Uterus (tissue), 4 donors: ENCODE results near the gene CMTM7. TPM values are rescaled to one million over a fixed set of nuclear protein-coding genes. Genes with fewer than 3 reads are reported as not detected.

Experiments
- DNase-seq, 2 donors: peaks; one replicate each; pipeline ENCODE4 v3.0.0-alpha.2; 2019 to 2020
- H3K27ac ChIP-seq, 2 donors: fragments of 200-600 bp; sonication (generic); 1 replicate in 1 of 2; 2 replicates in 1 of 2; pipeline ENCODE4 v1.5.1; 2016 to 2018
- H3K27me3 ChIP-seq, 2 donors: fragments of 200-600 bp; sonication (generic); one replicate each; pipeline ENCODE4 v1.5.1; 2018 to 2019; ENCODE audit warnings: control low read depth in 1 of 2
- H3K36me3 ChIP-seq, 2 donors: fragments of 200-600 bp; sonication (generic); one replicate each; pipeline ENCODE4 v1.5.1; 2019; ENCODE audit warnings: control low read depth in 1 of 2
- H3K4me1 ChIP-seq, 2 donors: fragments of 200-600 bp; sonication (generic); one replicate each; pipeline ENCODE4 v1.5.1; 2018 to 2019; ENCODE audit warnings: control low read depth in 1 of 2
- H3K4me3 ChIP-seq, 2 donors: fragments of 200-600 bp; sonication (generic); 1 replicate in 1 of 2; 2 replicates in 1 of 2; pipeline ENCODE4 v1.5.1; 2018 to 2019; ENCODE audit warnings: mild to moderate bottlenecking in 1 of 2
- H3K9me3 ChIP-seq, 2 donors: fragments of 200-600 bp; sonication (generic); one replicate each; pipeline ENCODE4 v1.5.1; 2019; ENCODE audit warnings: control low read depth in 1 of 2
- CTCF ChIP-seq, 4 experiments: fragments of 200-600 bp in 2 of 4; fragments of 450-650 bp in 2 of 4; sonication (generic) in 2 of 4; IDR thresholded peaks; one replicate each; pipeline ENCODE4 v1.5.1; 2016 to 2019; ENCODE audit warnings: antibody characterized with exemption in 4 of 4, mild to moderate bottlenecking in 2 of 4, moderate library complexity in 1 of 4
- POLR2A ChIP-seq, 2 donors: fragments of 450-650 bp; IDR thresholded peaks; one replicate each; pipeline ENCODE4 v1.6.1; 2016; ENCODE audit warnings: antibody characterized with exemption in 2 of 2, mild to moderate bottlenecking in 1 of 2, moderate library complexity in 1 of 2
- intact Hi-C: fragments of 100-400 bp; cut with DNase I; formaldehyde crosslinking; loops from one replicate; pipeline ENCODE4 v1.15.1; 2023; ENCODE audit warnings: low total_unique reads
- total RNA-seq, 4 donors: library from RNA; depleted of rRNA in 3 of 4; stranded (reverse); fragments of >200 nt in 3 of 4; gene quantifications; one replicate each; pipeline versions ENCODE4 v1.1.0 to v1.2.4, GENCODE V29; 2014 to 2023
- donor health status: DM: yes; HTN: yes; CAD: no.

CMTM7 gene
- total RNA-seq, 4 donors from 2014 or later, result 0.26 to 25.2 (median 13.3) TPM

- intact Hi-C loops, result no loop called here
- DNase-seq, result no peak
- TF ChIP-seq CTCF (IDR thresholded peaks at IDR 0.05), result no peak
- no peak for TF ChIP-seq POLR2A (IDR thresholded peaks at IDR 0.05)
- no peak overlapping the region for H3K27ac ChIP-seq
- no peak overlapping the region for H3K4me3 ChIP-seq
- H3K4me1 ChIP-seq, result no peaks in the 10 kb centered on the region
- H3K36me3 ChIP-seq, result no peaks in the 10 kb centered on the region
- no peaks in the 10 kb centered on the region for H3K9me3 ChIP-seq
- H3K27me3 ChIP-seq, result no peaks in the 10 kb centered on the region
Measured at GRCh38 chr3:32367442-32367841, 24.2 kb upstream of the CMTM7 start.

- DNase-seq, result no peak
- intact Hi-C loops, result no loop called here
- no peak for TF ChIP-seq CTCF (IDR thresholded peaks at IDR 0.05)
- TF ChIP-seq POLR2A (IDR thresholded peaks at IDR 0.05), result no peak
- H3K36me3 ChIP-seq, result no peaks in the 10 kb centered on the region
- no peaks in the 10 kb centered on the region for H3K9me3 ChIP-seq
- no peak overlapping the region for H3K4me3 ChIP-seq
- H3K27me3 ChIP-seq, result no peaks in the 10 kb centered on the region
- no peak overlapping the region for H3K27ac ChIP-seq
- no peaks in the 10 kb centered on the region for H3K4me1 ChIP-seq
Measured at GRCh38 chr3:32371461-32372212, 20.0 kb upstream of the CMTM7 start.

DNA sequence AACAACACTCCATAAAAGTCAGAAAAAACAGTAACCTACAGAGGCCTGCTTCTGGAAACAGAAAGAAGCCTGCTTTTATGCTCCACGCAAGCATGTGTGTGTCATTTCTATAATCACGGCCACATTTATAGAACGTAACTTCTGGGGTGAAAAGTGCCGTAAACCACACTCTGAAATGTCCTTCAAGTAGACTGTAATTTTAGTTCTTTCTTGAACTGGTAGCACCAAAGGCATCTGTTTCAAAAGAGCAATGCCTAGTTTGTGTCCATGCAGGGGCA lies 19.5 kb upstream of the CMTM7 start:
- intact Hi-C loops, result no loop called here
- Histone ChIP-seq H3K27ac (no peak overlapping the region), H3K36me3 (no peaks in the 10 kb centered on the region), H3K4me1 (no peaks in the 10 kb centered on the region), H3K9me3 (no peaks in the 10 kb centered on the region), H3K27me3 (no peaks in the 10 kb centered on the region), H3K4me3 (no peak overlapping the region)
- TF ChIP-seq POLR2A (IDR thresholded peaks at IDR 0.05) (no peak), CTCF (IDR thresholded peaks at IDR 0.05) (no peak)
- no peak for DNase-seq

DNA sequence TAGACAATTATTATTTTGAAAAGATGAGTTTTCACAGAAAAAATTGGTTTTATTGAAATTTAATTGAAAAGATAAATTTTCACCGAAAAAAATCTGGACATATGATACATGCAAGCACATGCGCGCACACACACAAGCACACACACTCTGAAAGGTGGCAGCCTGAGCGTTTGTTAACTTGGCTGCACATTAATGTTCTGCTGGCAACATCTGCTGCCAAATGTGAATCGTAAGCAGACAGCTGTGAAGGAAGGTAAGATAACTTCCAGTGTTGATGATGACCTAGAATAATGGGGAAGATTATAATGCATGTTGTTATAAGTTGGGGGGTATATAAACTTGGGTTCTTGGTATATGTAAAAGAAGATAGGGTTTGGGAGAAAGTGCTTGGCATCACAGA lies 18.4 kb upstream of the CMTM7 start:
- no peak overlapping the region for H3K27ac ChIP-seq
- intact Hi-C loops, result no loop called here
- H3K4me1 ChIP-seq, result no peaks in the 10 kb centered on the region
- no peak for DNase-seq
- no peak overlapping the region for H3K4me3 ChIP-seq
- H3K27me3 ChIP-seq, result no peaks in the 10 kb centered on the region
- TF ChIP-seq POLR2A (IDR thresholded peaks at IDR 0.05) (no peak), CTCF (IDR thresholded peaks at IDR 0.05) (no peak)
- H3K36me3 ChIP-seq, result no peaks in the 10 kb centered on the region
- no peaks in the 10 kb centered on the region for H3K9me3 ChIP-seq

GRCh38 chr3:32373844-32374243 lies 17.8 kb upstream of the CMTM7 start:
- no peak for DNase-seq
- Histone ChIP-seq H3K4me1 (no peaks in the 10 kb centered on the region), H3K27me3 (no peaks in the 10 kb centered on the region), H3K4me3 (no peak overlapping the region), H3K9me3 (no peaks in the 10 kb centered on the region), H3K36me3 (no peaks in the 10 kb centered on the region), H3K27ac (no peak overlapping the region)
- TF ChIP-seq CTCF (IDR thresholded peaks at IDR 0.05) (no peak), POLR2A (IDR thresholded peaks at IDR 0.05) (no peak)
- intact Hi-C loops, result no loop called here
